ENCODE measurements around the gene CACNA2D3.

Gene CACNA2D3

DNA sequence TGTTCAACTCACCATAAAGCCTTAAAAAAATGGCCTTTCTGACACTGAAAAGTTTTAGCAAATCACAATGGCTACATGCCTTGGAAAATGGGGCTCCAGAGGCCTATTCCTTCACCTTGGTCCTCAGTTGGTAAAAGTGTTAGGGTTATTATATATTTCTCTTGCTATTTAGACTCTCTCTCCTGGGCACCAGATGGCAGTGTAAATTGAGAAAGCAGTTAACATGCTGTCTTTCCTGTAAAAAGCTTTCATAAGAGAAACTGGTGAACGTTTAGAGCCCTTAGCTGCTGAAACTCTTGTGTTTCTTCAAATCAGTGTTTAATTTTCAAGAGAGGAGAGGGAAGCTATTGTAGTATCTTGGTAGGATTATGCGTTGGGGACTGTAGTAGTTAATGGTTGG is 715.6 kb downstream of the CACNA2D3 start:
- Histone ChIP-seq H3K9me3 (ENCODE audit: control insufficient read depth, low read length) (no peaks in the 10 kb centered on the region), H2AFZ (no peak overlapping the region), H3K4me2 (ENCODE audit: low read length) (no peak overlapping the region), H3K27me3 (ENCODE audit: control insufficient read depth, insufficient read depth, low read length) (no peaks in the 10 kb centered on the region), H3K4me3 (ENCODE audit: low read depth, low read length) (no peak overlapping the region), H3K27ac (no peak overlapping the region), H3K4me1 (no peaks in the 10 kb centered on the region), H3K79me2 (no peaks in the 10 kb centered on the region), H3K9ac (no peak overlapping the region), H3K36me3 (ENCODE audit: control insufficient read depth, insufficient read depth, low read length) (no peaks in the 10 kb centered on the region)
- TF ChIP-seq, protein P1, sequence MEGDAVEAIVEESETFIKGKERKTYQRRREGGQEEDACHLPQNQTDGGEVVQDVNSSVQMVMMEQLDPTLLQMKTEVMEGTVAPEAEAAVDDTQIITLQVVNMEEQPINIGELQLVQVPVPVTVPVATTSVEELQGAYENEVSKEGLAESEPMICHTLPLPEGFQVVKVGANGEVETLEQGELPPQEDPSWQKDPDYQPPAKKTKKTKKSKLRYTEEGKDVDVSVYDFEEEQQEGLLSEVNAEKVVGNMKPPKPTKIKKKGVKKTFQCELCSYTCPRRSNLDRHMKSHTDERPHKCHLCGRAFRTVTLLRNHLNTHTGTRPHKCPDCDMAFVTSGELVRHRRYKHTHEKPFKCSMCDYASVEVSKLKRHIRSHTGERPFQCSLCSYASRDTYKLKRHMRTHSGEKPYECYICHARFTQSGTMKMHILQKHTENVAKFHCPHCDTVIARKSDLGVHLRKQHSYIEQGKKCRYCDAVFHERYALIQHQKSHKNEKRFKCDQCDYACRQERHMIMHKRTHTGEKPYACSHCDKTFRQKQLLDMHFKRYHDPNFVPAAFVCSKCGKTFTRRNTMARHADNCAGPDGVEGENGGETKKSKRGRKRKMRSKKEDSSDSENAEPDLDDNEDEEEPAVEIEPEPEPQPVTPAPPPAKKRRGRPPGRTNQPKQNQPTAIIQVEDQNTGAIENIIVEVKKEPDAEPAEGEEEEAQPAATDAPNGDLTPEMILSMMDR (IDR thresholded peaks at IDR 0.05): no peak

DNA sequence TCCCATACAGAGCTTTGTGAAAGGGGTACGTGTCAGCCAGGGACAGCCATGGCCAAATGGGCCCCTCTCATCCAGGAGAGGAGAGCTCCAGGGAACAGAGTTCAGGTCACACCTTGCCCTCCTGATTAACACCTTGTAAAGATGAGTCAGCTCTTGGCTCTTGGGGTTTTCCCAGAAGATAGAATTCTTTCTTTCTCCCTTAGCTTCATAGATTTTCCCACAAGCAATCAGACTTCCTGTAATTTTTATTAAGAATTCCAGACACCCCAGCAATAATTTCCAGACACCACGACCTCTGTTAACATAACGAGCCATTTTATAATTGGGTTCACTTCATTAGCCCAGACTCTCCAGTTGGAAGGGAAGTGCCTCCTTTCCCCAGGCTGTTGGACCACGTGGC is 719.1 kb downstream of the CACNA2D3 start:
- H3K27ac ChIP-seq: no peak overlapping the region
- no peaks in the 10 kb centered on the region for H3K9me3 ChIP-seq (ENCODE audit: control insufficient read depth, low read length)
- no peak overlapping the region for H3K4me2 ChIP-seq (ENCODE audit: low read length)
- H3K36me3 ChIP-seq (ENCODE audit: control insufficient read depth, insufficient read depth, low read length): no peaks in the 10 kb centered on the region
- no peak overlapping the region for H3K9ac ChIP-seq
- TF ChIP-seq, protein P1 (IDR thresholded peaks at IDR 0.05): no peak
- no peak overlapping the region for H3K4me3 ChIP-seq (ENCODE audit: low read depth, low read length)
- no peak overlapping the region for H2AFZ ChIP-seq
- H3K4me1 ChIP-seq: no peaks in the 10 kb centered on the region
- H3K79me2 ChIP-seq: no peaks in the 10 kb centered on the region
- H3K27me3 ChIP-seq (ENCODE audit: control insufficient read depth, insufficient read depth, low read length): no peaks in the 10 kb centered on the region

DNA sequence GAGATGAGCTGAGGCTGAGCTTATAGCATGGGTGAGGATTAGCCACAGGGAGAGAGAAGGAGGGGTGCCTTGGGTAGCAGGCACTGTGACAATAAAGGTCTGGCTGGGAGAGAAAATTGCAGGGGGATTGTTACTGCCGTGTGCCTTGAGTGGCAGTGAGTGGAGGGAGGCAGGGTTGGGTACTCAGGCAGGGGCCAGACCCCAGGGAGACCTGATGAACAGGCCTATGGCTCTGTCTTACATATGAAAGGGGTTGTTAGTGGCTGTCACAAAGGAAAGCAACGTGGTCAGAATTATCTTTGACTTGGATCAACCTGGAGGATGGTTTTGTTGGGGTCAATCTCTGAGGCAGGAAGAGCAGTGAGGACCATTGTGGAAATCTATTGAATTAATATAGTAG is 721.0 kb downstream of the CACNA2D3 start:
- Histone ChIP-seq H3K27me3 (ENCODE audit: control insufficient read depth, insufficient read depth, low read length) (no peaks in the 10 kb centered on the region), H3K27ac (no peak overlapping the region), H3K9ac (no peak overlapping the region), H3K4me3 (ENCODE audit: low read depth, low read length) (no peak overlapping the region), H3K36me3 (ENCODE audit: control insufficient read depth, insufficient read depth, low read length) (no peaks in the 10 kb centered on the region), H3K4me2 (ENCODE audit: low read length) (no peak overlapping the region), H3K4me1 (no peaks in the 10 kb centered on the region), H3K79me2 (no peaks in the 10 kb centered on the region), H2AFZ (no peak overlapping the region), H3K9me3 (ENCODE audit: control insufficient read depth, low read length) (no peaks in the 10 kb centered on the region)
- TF ChIP-seq, protein P1 (IDR thresholded peaks at IDR 0.05): no peak

DNA sequence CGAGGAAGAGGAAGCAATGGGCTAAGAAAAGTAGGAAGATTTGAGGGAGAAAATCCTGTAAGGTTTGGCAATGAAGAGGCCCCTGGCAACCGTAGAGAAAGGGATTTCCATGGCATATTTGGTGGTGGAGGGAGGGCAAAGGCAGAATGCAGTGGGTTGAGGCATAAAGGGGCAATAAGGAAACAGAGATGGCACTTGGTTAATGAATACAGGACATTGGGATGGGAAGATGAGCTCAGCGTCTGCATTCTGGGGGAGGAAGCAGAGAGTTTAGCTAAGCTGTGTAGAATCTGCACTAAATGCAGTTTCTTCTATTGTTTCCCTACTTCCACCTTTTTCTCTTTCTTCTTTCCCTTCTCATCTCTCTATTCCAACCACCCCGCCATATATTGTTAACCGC is 721.9 kb downstream of the CACNA2D3 start:
- no peak overlapping the region for H3K9ac ChIP-seq
- H3K79me2 ChIP-seq: no peaks in the 10 kb centered on the region
- H3K4me3 ChIP-seq (ENCODE audit: low read depth, low read length): no peak overlapping the region
- no peak overlapping the region for H3K27ac ChIP-seq
- H3K4me2 ChIP-seq (ENCODE audit: low read length): no peak overlapping the region
- no peak overlapping the region for H2AFZ ChIP-seq
- H3K27me3 ChIP-seq (ENCODE audit: control insufficient read depth, insufficient read depth, low read length): no peaks in the 10 kb centered on the region
- no peaks in the 10 kb centered on the region for H3K4me1 ChIP-seq
- H3K9me3 ChIP-seq (ENCODE audit: control insufficient read depth, low read length): no peaks in the 10 kb centered on the region
- no peaks in the 10 kb centered on the region for H3K36me3 ChIP-seq (ENCODE audit: control insufficient read depth, insufficient read depth, low read length)
- TF ChIP-seq, protein P1 (IDR thresholded peaks at IDR 0.05): no peak

DNA sequence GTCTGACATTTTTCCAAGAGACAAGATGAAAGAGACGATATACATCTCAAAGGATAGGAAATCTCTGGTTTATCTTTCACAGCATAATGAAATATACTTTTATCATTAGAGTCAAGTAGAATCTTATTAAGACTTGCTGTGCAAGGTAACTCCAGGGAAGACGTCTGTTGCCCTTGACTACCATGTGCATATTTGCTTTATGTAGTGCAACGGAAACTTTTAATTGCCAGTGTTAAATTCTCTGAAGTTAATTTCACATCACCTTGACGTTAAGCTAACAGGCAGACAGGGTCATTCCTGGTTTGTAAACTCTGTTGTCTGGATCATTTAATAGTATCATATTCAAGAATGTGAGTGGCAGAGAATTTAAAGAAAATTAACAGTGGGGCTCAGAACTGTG is 722.7 kb downstream of the CACNA2D3 start:
- no peak overlapping the region for H3K4me3 ChIP-seq (ENCODE audit: low read depth, low read length)
- no peaks in the 10 kb centered on the region for H3K4me1 ChIP-seq
- no peaks in the 10 kb centered on the region for H3K27me3 ChIP-seq (ENCODE audit: control insufficient read depth, insufficient read depth, low read length)
- no peaks in the 10 kb centered on the region for H3K79me2 ChIP-seq
- H3K9me3 ChIP-seq (ENCODE audit: control insufficient read depth, low read length): no peaks in the 10 kb centered on the region
- no peak overlapping the region for H3K27ac ChIP-seq
- TF ChIP-seq, protein P1 (IDR thresholded peaks at IDR 0.05): no peak
- no peak overlapping the region for H2AFZ ChIP-seq
- no peak overlapping the region for H3K4me2 ChIP-seq (ENCODE audit: low read length)
- H3K36me3 ChIP-seq (ENCODE audit: control insufficient read depth, insufficient read depth, low read length): no peaks in the 10 kb centered on the region
- H3K9ac ChIP-seq: no peak overlapping the region

Data from parathyroid adenoma (tissue), 2 donors.